K562 (cell line): Measurements from ENCODE around the gene CCDC183. TPM values are rescaled to one million over a fixed set of nuclear protein-coding genes. Genes with fewer than 3 reads are reported as not detected.

Source experiments
- DEAF1 ChIP-seq: fragments of 450-650 bp; formaldehyde crosslinking; IDR thresholded peaks from 2 replicates; pipeline ENCODE4 v1.4.0; 2020; ENCODE audit warnings: mild to moderate bottlenecking, moderate library complexity
- E2F3 ChIP-seq: fragments of 250-450 bp; sonication (Bioruptor Pico); IDR thresholded peaks from 2 replicates; pipeline ENCODE4 v1.4.0; 2020; ENCODE audit warnings: mild to moderate bottlenecking
- ELF1 ChIP-seq: fragments of 200-800 bp; sonication (Bioruptor generic); IDR thresholded peaks from 2 replicates; pipeline ENCODE4 v1.6.1; 2016; ENCODE audit warnings: missing genetic modification characterization, missing compliant biosample characterization
- MED1 ChIP-seq: sonication (generic); formaldehyde crosslinking; IDR thresholded peaks from 2 replicates; pipeline ENCODE4 v1.8.1; 2023; ENCODE audit warnings: missing genetic modification reagents, borderline replicate concordance
- PHF20 ChIP-seq: fragments of 450-650 bp; IDR thresholded peaks from 2 replicates; pipeline ENCODE4 v1.6.1; 2018; ENCODE audit not compliant: partially characterized antibody
- POU5F1 ChIP-seq: fragments of 150-350 bp; IDR thresholded peaks from 2 replicates; pipeline ENCODE4 v1.6.1; 2014; ENCODE audit warnings: borderline replicate concordance, low read length, low read depth, mild to moderate bottlenecking; ENCODE audit not compliant: partially characterized antibody
- STAT5B ChIP-seq: fragments of 250-450 bp; sonication (Bioruptor Pico); IDR thresholded peaks from 2 replicates; pipeline ENCODE4 v1.8.0; 2021; ENCODE audit warnings: mild to moderate bottlenecking, inconsistent platforms
- ZBTB9 ChIP-seq: fragments of 450-650 bp; formaldehyde crosslinking; IDR thresholded peaks from 2 replicates; pipeline ENCODE4 v1.4.0; 2020; ENCODE audit warnings: mild to moderate bottlenecking, moderate library complexity
- ZNF184 ChIP-seq: sonication (generic); formaldehyde crosslinking; IDR thresholded peaks from 2 replicates; pipeline ENCODE4 v1.5.0; 2020; ENCODE audit warnings: missing genetic modification reagents
- ZNF354B ChIP-seq: fragments of 250-450 bp; sonication (Bioruptor Pico); IDR thresholded peaks from 2 replicates; pipeline ENCODE4 v1.4.0; 2020
- ZNF77 ChIP-seq: fragments of 250-450 bp; sonication (Bioruptor Pico); IDR thresholded peaks from 2 replicates; pipeline ENCODE4 v1.5.0; 2020
- polyA plus RNA-seq, 8 experiments: library from polyadenylated mRNA; depleted of rRNA in 4 of 8; stranded (reverse) in 5 of 8; unstranded in 3 of 8; fragments of >200 nt; fragmentation: Nextera tagmentation in 2 of 8; fragmentation: Illumina TruSeq in 1 of 8; extraction: Ambion mirVana in 2 of 8; extraction: Trizol in 1 of 8; gene quantifications; 2 replicates each; pipeline versions ENCODE4 v1.2.1 to v1.2.3, GENCODE V29; 2011 to 2014; ENCODE audit warnings: inconsistent platforms in 1 of 8, missing spikeins in 1 of 8
- total RNA-seq, 7 experiments: library from RNA; depleted of rRNA in 6 of 7; stranded (reverse); fragments of >200 nt in 6 of 7; fragmentation: Illumina TruSeq in 2 of 7; extraction: Trizol in 2 of 7; gene quantifications; 2 replicates each; pipeline versions ENCODE4 v1.2.1 to v1.2.3, GENCODE V29; 2011 to 2021; ENCODE audit warnings: low replicate concordance in 1 of 7
- TF ChIP-seq, protein P1 (sequence below), 2 experiments: IDR thresholded peaks; 2 replicates each; pipeline ENCODE4 v1.6.1; 2011; ENCODE audit warnings: borderline replicate concordance in 1 of 2, control low read depth in 1 of 2, low read depth in 1 of 2, low read length in 1 of 2, mild to moderate bottlenecking in 1 of 2, mixed read lengths in 1 of 2, moderate library complexity in 1 of 2; ENCODE audit not compliant: insufficient read depth in 1 of 2, insufficient read length in 1 of 2, poor library complexity in 1 of 2, severe bottlenecking in 1 of 2; ENCODE audit errors: extremely low read depth in 1 of 2
- TF ChIP-seq, protein P2 (sequence below): fragments of 450-650 bp; IDR thresholded peaks from 2 replicates; pipeline ENCODE4 v1.6.1; 2018; ENCODE audit warnings: mild to moderate bottlenecking, low read depth; ENCODE audit not compliant: partially characterized antibody
- TF ChIP-seq, protein P3 (sequence below): sonication (generic); formaldehyde crosslinking; IDR thresholded peaks from 2 replicates; pipeline ENCODE4 v1.8.1; 2023; ENCODE audit warnings: missing genetic modification reagents, mild to moderate bottlenecking, borderline replicate concordance

Gene CCDC183
- total and polyA plus RNA-seq, 9 of the 15 experiments (the other 6 are each of a cell fraction or from before 2014, with no cell fraction given): 0.21 to 0.60 (median 0.29) TPM; not detected in 4

- TF ChIP-seq DEAF1 (CRISPR knock-in tag) (no peak), PHF20 (peak; percentile 62), ZNF354B (CRISPR knock-in tag) (no peak), STAT5B (CRISPR knock-in tag) (no peak), ZNF184 (CRISPR knock-in tag) (no peak), ZBTB9 (CRISPR knock-in tag) (no peak), POU5F1 (peak; percentile 81), MED1 (CRISPR knock-in tag) (no peak), ZNF77 (no peak), ELF1 (tag) (peak; percentile 78), E2F3 (CRISPR knock-in tag) (no peak)
- TF ChIP-seq, protein P1, sequence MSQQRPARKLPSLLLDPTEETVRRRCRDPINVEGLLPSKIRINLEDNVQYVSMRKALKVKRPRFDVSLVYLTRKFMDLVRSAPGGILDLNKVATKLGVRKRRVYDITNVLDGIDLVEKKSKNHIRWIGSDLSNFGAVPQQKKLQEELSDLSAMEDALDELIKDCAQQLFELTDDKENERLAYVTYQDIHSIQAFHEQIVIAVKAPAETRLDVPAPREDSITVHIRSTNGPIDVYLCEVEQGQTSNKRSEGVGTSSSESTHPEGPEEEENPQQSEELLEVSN (IDR thresholded peaks at IDR 0.05; ENCODE audit: borderline replicate concordance in 1 of 2, extremely low read depth in 1 of 2, insufficient read depth in 1 of 2, insufficient read length in 1 of 2, low read depth in 1 of 2, low read length in 1 of 2, poor library complexity in 1 of 2, severe bottlenecking in 1 of 2): peak; percentile 85 to 87
- TF ChIP-seq, protein P2, sequence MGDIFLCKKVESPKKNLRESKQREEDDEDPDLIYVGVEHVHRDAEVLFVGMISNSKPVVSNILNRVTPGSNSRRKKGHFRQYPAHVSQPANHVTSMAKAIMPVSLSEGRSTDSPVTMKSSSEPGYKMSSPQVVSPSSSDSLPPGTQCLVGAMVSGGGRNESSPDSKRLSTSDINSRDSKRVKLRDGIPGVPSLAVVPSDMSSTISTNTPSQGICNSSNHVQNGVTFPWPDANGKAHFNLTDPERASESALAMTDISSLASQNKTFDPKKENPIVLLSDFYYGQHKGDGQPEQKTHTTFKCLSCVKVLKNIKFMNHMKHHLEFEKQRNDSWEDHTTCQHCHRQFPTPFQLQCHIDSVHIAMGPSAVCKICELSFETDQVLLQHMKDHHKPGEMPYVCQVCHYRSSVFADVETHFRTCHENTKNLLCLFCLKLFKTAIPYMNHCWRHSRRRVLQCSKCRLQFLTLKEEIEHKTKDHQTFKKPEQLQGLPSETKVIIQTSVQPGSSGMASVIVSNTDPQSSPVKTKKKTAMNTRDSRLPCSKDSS: no peak
- TF ChIP-seq, protein P3, sequence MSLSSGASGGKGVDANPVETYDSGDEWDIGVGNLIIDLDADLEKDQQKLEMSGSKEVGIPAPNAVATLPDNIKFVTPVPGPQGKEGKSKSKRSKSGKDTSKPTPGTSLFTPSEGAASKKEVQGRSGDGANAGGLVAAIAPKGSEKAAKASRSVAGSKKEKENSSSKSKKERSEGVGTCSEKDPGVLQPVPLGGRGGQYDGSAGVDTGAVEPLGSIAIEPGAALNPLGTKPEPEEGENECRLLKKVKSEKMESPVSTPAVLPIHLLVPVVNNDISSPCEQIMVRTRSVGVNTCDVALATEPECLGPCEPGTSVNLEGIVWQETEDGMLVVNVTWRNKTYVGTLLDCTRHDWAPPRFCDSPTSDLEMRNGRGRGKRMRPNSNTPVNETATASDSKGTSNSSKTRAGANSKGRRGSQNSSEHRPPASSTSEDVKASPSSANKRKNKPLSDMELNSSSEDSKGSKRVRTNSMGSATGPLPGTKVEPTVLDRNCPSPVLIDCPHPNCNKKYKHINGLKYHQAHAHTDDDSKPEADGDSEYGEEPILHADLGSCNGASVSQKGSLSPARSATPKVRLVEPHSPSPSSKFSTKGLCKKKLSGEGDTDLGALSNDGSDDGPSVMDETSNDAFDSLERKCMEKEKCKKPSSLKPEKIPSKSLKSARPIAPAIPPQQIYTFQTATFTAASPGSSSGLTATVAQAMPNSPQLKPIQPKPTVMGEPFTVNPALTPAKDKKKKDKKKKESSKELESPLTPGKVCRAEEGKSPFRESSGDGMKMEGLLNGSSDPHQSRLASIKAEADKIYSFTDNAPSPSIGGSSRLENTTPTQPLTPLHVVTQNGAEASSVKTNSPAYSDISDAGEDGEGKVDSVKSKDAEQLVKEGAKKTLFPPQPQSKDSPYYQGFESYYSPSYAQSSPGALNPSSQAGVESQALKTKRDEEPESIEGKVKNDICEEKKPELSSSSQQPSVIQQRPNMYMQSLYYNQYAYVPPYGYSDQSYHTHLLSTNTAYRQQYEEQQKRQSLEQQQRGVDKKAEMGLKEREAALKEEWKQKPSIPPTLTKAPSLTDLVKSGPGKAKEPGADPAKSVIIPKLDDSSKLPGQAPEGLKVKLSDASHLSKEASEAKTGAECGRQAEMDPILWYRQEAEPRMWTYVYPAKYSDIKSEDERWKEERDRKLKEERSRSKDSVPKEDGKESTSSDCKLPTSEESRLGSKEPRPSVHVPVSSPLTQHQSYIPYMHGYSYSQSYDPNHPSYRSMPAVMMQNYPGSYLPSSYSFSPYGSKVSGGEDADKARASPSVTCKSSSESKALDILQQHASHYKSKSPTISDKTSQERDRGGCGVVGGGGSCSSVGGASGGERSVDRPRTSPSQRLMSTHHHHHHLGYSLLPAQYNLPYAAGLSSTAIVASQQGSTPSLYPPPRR (CRISPR knock-in tag): no peak
Observed at GRCh38 chr9:136807281-136808074, 11.3 kb downstream of the CCDC183 start, which contains the start of gene RABL6 (continued).
